HFFc6 (cell line): ENCODE results near the gene ZNF496. TPM values are rescaled to one million over a fixed set of nuclear protein-coding genes. Genes with fewer than 3 reads are reported as not detected.
A peak's percentile ranks its signal among the peaks of the same experiment; 100 is the strongest.

ENCODE experiments used
- DNase-seq: peaks from one replicate; pipeline ENCODE4 v3.0.0-alpha.2; 2018
- H3K27ac Mint-ChIP-seq: 2 replicates; pipeline ENCODE4 v1.8.0; 2020; ENCODE audit warnings: mild to moderate bottlenecking, mixed read lengths
- H3K27me3 Mint-ChIP-seq: 2 replicates; pipeline ENCODE4 v1.8.0; 2021; ENCODE audit warnings: mild to moderate bottlenecking, moderate library complexity, mixed read lengths; ENCODE audit not compliant: insufficient read depth
- H3K36me3 Mint-ChIP-seq: 2 replicates; pipeline ENCODE4 v1.8.0; 2021; ENCODE audit warnings: low read depth, mixed read lengths
- H3K4me1 Mint-ChIP-seq: 2 replicates; pipeline ENCODE4 v1.8.0; 2020; ENCODE audit warnings: low read depth, mixed read lengths
- H3K4me3 Mint-ChIP-seq: 2 replicates; pipeline ENCODE4 v1.8.0; 2020; ENCODE audit warnings: mild to moderate bottlenecking, moderate library complexity, mixed read lengths
- H3K9me3 Mint-ChIP-seq: 2 replicates; pipeline ENCODE4 v1.8.0; 2020; ENCODE audit warnings: mild to moderate bottlenecking, mixed read lengths
- CTCF ChIP-seq: fragments of 200-600 bp; sonication (generic); IDR thresholded peaks from 2 replicates; pipeline ENCODE4 v1.5.0; 2021; ENCODE audit warnings: antibody characterized with exemption, mild to moderate bottlenecking
- total RNA-seq, 6 experiments: library from RNA; stranded (reverse); fragmentation: NEBNext Ultra II Directional; extraction: Animal tissue kit (Norgen Biotek cat#: 25700); gene quantifications; 2 replicates in 1 of 6; 3 replicates in 5 of 6; pipeline ENCODE4 v1.2.3, GENCODE V29; 2021

ZNF496 gene
- total RNA-seq, 6 experiments from 2014 or later, result 13.7 to 19.9 (median 17.1) TPM

GRCh38 chr1:247373721-247374141, 42.1 kb upstream of the ZNF496 start:
- H3K4me3 Mint-ChIP-seq, result no peak overlapping the region
- no peaks in the 10 kb centered on the region for H3K9me3 Mint-ChIP-seq
- peaks cover 30% of the 10 kb centered on the region; the same call in 1 of the 2 replicates for H3K4me1 Mint-ChIP-seq
- peak; percentile 70 for TF ChIP-seq CTCF
- H3K27me3 Mint-ChIP-seq, result no peaks in the 10 kb centered on the region; the same call in 1 of the 2 replicates
- no peak for DNase-seq
- H3K36me3 Mint-ChIP-seq, result no peaks in the 10 kb centered on the region
- H3K27ac Mint-ChIP-seq, result no peak overlapping the region

DNA sequence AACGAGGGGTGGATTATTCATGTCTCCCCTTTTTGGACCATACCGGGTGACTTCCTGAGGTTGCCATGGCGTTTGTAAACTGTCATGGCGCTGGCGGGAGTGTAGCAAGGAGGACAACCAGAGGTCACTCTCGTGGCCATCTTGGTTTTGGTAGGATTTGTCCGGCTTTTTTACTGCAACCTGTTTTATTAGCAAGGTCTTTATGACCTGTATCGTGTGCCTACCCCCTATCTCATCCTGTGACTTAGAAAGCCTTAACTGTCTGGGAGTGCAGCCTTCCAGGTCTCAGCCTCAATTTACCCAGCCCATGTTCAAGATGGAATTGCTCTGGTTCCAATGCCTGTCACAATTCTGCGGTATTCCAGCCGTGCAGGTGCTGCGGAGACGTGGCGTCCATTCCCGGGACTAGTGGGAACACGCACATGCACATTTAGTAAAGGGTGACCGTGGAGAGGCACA, 40.2 kb upstream of the ZNF496 start:
- DNase-seq, result no peak
- no peak for TF ChIP-seq CTCF
- Mint-ChIP-seq H3K4me3 (no peak overlapping the region), H3K9me3 (no peaks in the 10 kb centered on the region), H3K27me3 (no peaks in the 10 kb centered on the region; the same call in 1 of the 2 replicates), H3K4me1 (peaks cover 39% of the 10 kb centered on the region), H3K36me3 (no peaks in the 10 kb centered on the region), H3K27ac (no peak overlapping the region)

DNA sequence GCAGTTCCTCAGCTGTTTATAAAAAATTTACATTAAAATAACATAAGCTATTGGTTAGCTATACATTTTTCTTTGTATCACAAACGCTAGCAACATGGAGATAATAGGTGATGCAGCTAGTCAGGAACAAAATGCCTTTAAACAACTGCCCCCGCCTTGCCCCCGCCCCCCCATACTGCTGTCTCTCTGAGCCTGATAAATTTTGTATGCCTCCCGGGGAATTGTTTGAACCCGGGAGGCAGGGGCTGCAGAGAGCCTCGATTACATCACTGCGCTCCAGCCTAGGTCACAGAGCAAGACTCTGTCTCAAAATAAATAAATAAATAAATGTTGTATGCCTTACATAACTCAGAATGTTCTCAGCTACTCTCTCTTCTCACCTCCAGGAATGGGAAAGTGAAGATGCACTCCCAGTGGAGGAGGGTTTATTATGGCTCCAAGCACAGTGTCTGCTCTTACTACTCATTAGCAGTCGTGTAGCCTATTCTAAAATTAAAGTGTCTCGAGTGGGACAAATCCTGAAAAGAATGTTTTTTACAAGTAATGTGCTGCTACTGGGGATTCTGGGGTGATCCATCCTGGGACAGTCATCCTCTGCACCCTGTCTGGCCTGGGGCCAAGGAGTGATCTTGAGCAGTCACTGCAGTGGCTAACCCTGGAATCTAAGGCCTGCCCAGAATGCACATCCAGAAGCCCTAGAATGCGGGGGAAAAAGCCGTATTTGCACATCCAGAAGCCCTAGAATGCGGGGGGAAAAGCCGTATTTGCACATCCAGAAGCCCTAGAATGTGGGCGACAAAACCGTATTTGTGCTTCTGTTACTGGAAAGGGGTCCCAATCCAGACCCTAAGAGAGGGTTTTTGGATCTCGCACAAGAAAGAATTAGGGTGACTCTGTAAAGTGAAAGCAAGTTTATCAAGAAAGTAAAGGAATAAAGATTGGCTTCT, 39.4 kb upstream of the ZNF496 start:
- no peak overlapping the region for H3K4me3 Mint-ChIP-seq
- no peak for TF ChIP-seq CTCF
- no peaks in the 10 kb centered on the region for H3K9me3 Mint-ChIP-seq
- no peaks in the 10 kb centered on the region; the same call in 1 of the 2 replicates for H3K27me3 Mint-ChIP-seq
- no peaks in the 10 kb centered on the region for H3K36me3 Mint-ChIP-seq
- peak; percentile 26 for DNase-seq
- peaks cover 36% of the 10 kb centered on the region for H3K4me1 Mint-ChIP-seq
- no peak overlapping the region for H3K27ac Mint-ChIP-seq

GRCh38 chr1:247368490-247369145, 37.0 kb upstream of the ZNF496 start:
- no peak for DNase-seq
- no peak for TF ChIP-seq CTCF
- Mint-ChIP-seq H3K27ac (peak overlapping the region; percentile 56; the same call in 1 of the 2 replicates), H3K9me3 (peaks cover 6% of the 10 kb centered on the region), H3K4me3 (no peak overlapping the region), H3K27me3 (peaks cover 6% of the 10 kb centered on the region; the same call in 1 of the 2 replicates), H3K36me3 (peaks cover 5% of the 10 kb centered on the region; the same call in 1 of the 2 replicates), H3K4me1 (peaks cover 22% of the 10 kb centered on the region)

GRCh38 chr1:247367786-247368422, 36.2 kb upstream of the ZNF496 start:
- peak overlapping the region; percentile 56 for H3K27ac Mint-ChIP-seq
- no peak for TF ChIP-seq CTCF
- peaks cover 6% of the 10 kb centered on the region for H3K9me3 Mint-ChIP-seq
- H3K4me3 Mint-ChIP-seq, result no peak overlapping the region
- peaks cover 22% of the 10 kb centered on the region for H3K4me1 Mint-ChIP-seq
- peaks cover 6% of the 10 kb centered on the region; the same call in 1 of the 2 replicates for H3K27me3 Mint-ChIP-seq
- DNase-seq, result peak; percentile 10
- peaks cover 5% of the 10 kb centered on the region; the same call in 1 of the 2 replicates for H3K36me3 Mint-ChIP-seq
